IMR-90 (cell line): Measurements from ENCODE around the gene PUDP. TPM values are rescaled to one million over a fixed set of nuclear protein-coding genes. Genes with fewer than 3 reads are reported as not detected.

Experiments
- ATAC-seq: fragments of 200-7000 bp; cut with Tn5 transposase; 2 replicates; pipeline ENCODE4 v1.9.1; 2020; ENCODE audit warnings: low read depth, mild to moderate bottlenecking, moderate library complexity
- BruUV-seq: library from RNA; stranded (reverse); fragments of 400-500 nt; replicated peaks from 2 replicates; lab custom pipeline; 2021; lab: Mats Ljungman, UMichigan
- CTCF ChIA-PET: fragments of 300-600 bp; formaldehyde crosslinking; extraction: SDS; loops from one replicate; lab custom pipeline; 2021; ENCODE audit warnings: antibody characterized with exemption; lab: Yijun Ruan, JAX
- POLR2A ChIA-PET: fragments of 300-600 bp; sonication (Branson Sonifier 250); formaldehyde crosslinking; loops from one replicate; lab custom pipeline; 2022; ENCODE audit warnings: antibody characterized with exemption; ENCODE audit not compliant: unreplicated experiment; lab: Charles Lee
- DNase-seq: peaks from one replicate; pipeline ENCODE4 v3.0.0; 2013
- H2AFZ ChIP-seq: replicated peaks from 2 replicates; pipeline ENCODE3; 2013; ENCODE audit warnings: low read length, mild to moderate bottlenecking; ENCODE audit not compliant: poor library complexity
- H2AK5ac ChIP-seq: 2 replicates; pipeline ENCODE4 v1.6.1; 2013; ENCODE audit warnings: low read depth, low read length, inconsistent platforms
- H2AK9ac ChIP-seq: replicated peaks from 2 replicates; pipeline ENCODE3; 2013; ENCODE audit warnings: mild to moderate bottlenecking, low read depth, low read length, moderate library complexity; ENCODE audit not compliant: poor library complexity
- H2BK120ac ChIP-seq: 2 replicates; pipeline ENCODE4 v1.6.1; 2013; ENCODE audit warnings: low read depth, low read length, inconsistent platforms
- H2BK15ac ChIP-seq: 3 replicates; pipeline ENCODE4 v1.6.1; 2013; ENCODE audit warnings: low read depth, low read length, inconsistent platforms
- H2BK20ac ChIP-seq: 2 replicates; pipeline ENCODE4 v1.6.1; 2013; ENCODE audit warnings: low read depth, mild to moderate bottlenecking, inconsistent platforms, low read length, moderate library complexity
- H2BK5ac ChIP-seq: 2 replicates; pipeline ENCODE4 v1.6.1; 2013; ENCODE audit warnings: mild to moderate bottlenecking, low read depth, low read length, inconsistent platforms; ENCODE audit not compliant: poor library complexity, severe bottlenecking
- H3K14ac ChIP-seq: replicated peaks from 2 replicates; pipeline ENCODE4 v1.6.1; 2013; ENCODE audit warnings: low read depth, low read length, inconsistent platforms
- H3K18ac ChIP-seq: 2 replicates; pipeline ENCODE4 v1.6.1; 2013; ENCODE audit warnings: low read depth, low read length, control low read depth
- H3K23ac ChIP-seq: 2 replicates; pipeline ENCODE4 v1.6.1; 2013; ENCODE audit warnings: low read depth, low read length, inconsistent platforms
- H3K27ac ChIP-seq: 2 replicates; pipeline ENCODE4 v1.5.1; 2013; ENCODE audit warnings: mild to moderate bottlenecking, control low read depth, low read length; ENCODE audit not compliant: insufficient read depth
- H3K27me3 ChIP-seq: 2 replicates; pipeline ENCODE4 v1.6.1; 2013; ENCODE audit warnings: low read length; ENCODE audit not compliant: control insufficient read depth, insufficient read depth
- H3K36me3 ChIP-seq: 2 replicates; pipeline ENCODE4 v1.6.1; 2013; ENCODE audit warnings: low read length, mixed read lengths; ENCODE audit not compliant: control insufficient read depth, insufficient read depth
- H3K4ac ChIP-seq: 2 replicates; pipeline ENCODE4 v1.6.1; 2013; ENCODE audit warnings: low read depth, low read length, inconsistent platforms
- H3K4me1 ChIP-seq: 2 replicates; pipeline ENCODE4 v1.6.1; 2013; ENCODE audit warnings: low read length, mixed read lengths; ENCODE audit not compliant: control insufficient read depth, insufficient read depth
- H3K4me2 ChIP-seq: 2 replicates; pipeline ENCODE4 v1.6.1; 2013; ENCODE audit warnings: low read depth, mild to moderate bottlenecking, control low read depth, low read length, moderate library complexity
- H3K4me3 ChIP-seq: 2 replicates; pipeline ENCODE4 v1.5.1; 2013; ENCODE audit warnings: low read depth, mild to moderate bottlenecking, control low read depth, low read length, moderate library complexity; ENCODE audit not compliant: insufficient read depth
- H3K56ac ChIP-seq: 2 replicates; pipeline ENCODE4 v1.6.1; 2013; ENCODE audit warnings: low read length, inconsistent platforms; ENCODE audit not compliant: insufficient read depth; ENCODE audit errors: extremely low read depth
- H3K79me1 ChIP-seq, 2 experiments: 2 replicates each; pipeline ENCODE4 v1.6.1; 2013; ENCODE audit warnings: low read length in 2 of 2, inconsistent platforms in 1 of 2, low read depth in 1 of 2
- H3K9ac ChIP-seq: 2 replicates; pipeline ENCODE4 v1.6.1; 2013; ENCODE audit warnings: low read depth, low read length, control low read depth
- H3K9me1 ChIP-seq: 2 replicates; pipeline ENCODE4 v1.6.1; 2013; ENCODE audit warnings: low read length, inconsistent platforms; ENCODE audit not compliant: insufficient read depth
- H3K9me3 ChIP-seq: 2 replicates; pipeline ENCODE4 v1.6.1; 2013; ENCODE audit warnings: low read length; ENCODE audit not compliant: control insufficient read depth, insufficient read depth
- H4K20me1 ChIP-seq: 2 replicates; pipeline ENCODE4 v1.6.1; 2013; ENCODE audit warnings: low read length, inconsistent platforms; ENCODE audit not compliant: insufficient read depth
- H4K5ac ChIP-seq: 2 replicates; pipeline ENCODE4 v1.6.1; 2013; ENCODE audit warnings: mild to moderate bottlenecking, low read depth, low read length, control low read depth
- H4K8ac ChIP-seq, 2 experiments: 2 replicates each; pipeline ENCODE4 v1.6.1; 2013; ENCODE audit warnings: low read depth in 2 of 2, low read length in 2 of 2, control low read depth in 1 of 2, inconsistent platforms in 1 of 2
- H4K91ac ChIP-seq: 2 replicates; pipeline ENCODE4 v1.6.1; 2013; ENCODE audit warnings: low read depth, low read length, inconsistent platforms; ENCODE audit not compliant: insufficient read depth
- BHLHE40 ChIP-seq: fragments of 150-350 bp; IDR thresholded peaks from 2 replicates; pipeline ENCODE4 v1.6.1; 2016; ENCODE audit warnings: mild to moderate bottlenecking, low read depth, low read length
- CEBPB ChIP-seq: IDR thresholded peaks from 2 replicates; pipeline ENCODE4 v1.6.1; 2012; ENCODE audit warnings: low read depth, low read length, improper control_type of control experiment
- CHD1 ChIP-seq: IDR thresholded peaks from 2 replicates; pipeline ENCODE4 v1.6.1; 2012; ENCODE audit warnings: low read depth, low read length, improper control_type of control experiment
- FOS ChIP-seq: fragments of 150-350 bp; IDR thresholded peaks from 2 replicates; pipeline ENCODE4 v1.6.1; 2016; ENCODE audit warnings: low read depth, low read length
- MAFK ChIP-seq: IDR thresholded peaks from 2 replicates; pipeline ENCODE4 v1.6.1; 2012; ENCODE audit warnings: low read depth, low read length, improper control_type of control experiment
- MAZ ChIP-seq: IDR thresholded peaks from 2 replicates; pipeline ENCODE4 v1.6.1; 2012; ENCODE audit warnings: low read depth, mild to moderate bottlenecking, low read length, improper control_type of control experiment, moderate library complexity, borderline replicate concordance
- MXI1 ChIP-seq: IDR thresholded peaks from 2 replicates; pipeline ENCODE4 v1.6.1; 2012; ENCODE audit warnings: low read depth, mild to moderate bottlenecking, low read length, moderate library complexity, borderline replicate concordance
- NFE2L2 ChIP-seq: fragments of 150-350 bp; IDR thresholded peaks from 2 replicates; pipeline ENCODE4 v1.6.1; 2016; ENCODE audit warnings: low read depth, mild to moderate bottlenecking, low read length
- POLR2A ChIP-seq: IDR thresholded peaks from 2 replicates; pipeline ENCODE4 v1.6.1; 2012; ENCODE audit warnings: mild to moderate bottlenecking, low read depth, low read length
- RFX5 ChIP-seq: IDR thresholded peaks from 2 replicates; pipeline ENCODE4 v1.8.0; 2012; ENCODE audit warnings: low read depth, mild to moderate bottlenecking, low read length, moderate library complexity
- WGBS, 2 experiments: methylation state at CpG; one replicate each; pipeline versions ENCODE4 v1.1.5 to v1.1.7; 2013; ENCODE audit warnings: missing lambda C conversion rate in 2 of 2; ENCODE audit not compliant: insufficient read length in 1 of 2; ENCODE audit errors: extremely low coverage in 2 of 2; 5-methylcytosine and 5-hydroxymethylcytosine counted together
- dilution Hi-C: fragments of 300-500 bp; cut with HindIII; formaldehyde crosslinking; loops from one replicate; pipeline ENCODE4 v1.14.3; 2018; ENCODE audit warnings: low sequenced_read_pairs; ENCODE audit not compliant: unreplicated experiment
- in situ Hi-C: fragments of 300-500 bp; cut with MboI; formaldehyde crosslinking; loops from 3 replicates; pipeline ENCODE4 v1.14.3; 2019; ENCODE audit warnings: low sequenced_read_pairs, inconsistent platforms, mixed read lengths
- intact Hi-C: fragments of 100-400 bp; cut with micrococcal nuclease; formaldehyde crosslinking; loops from 2 replicates; pipeline ENCODE4 v1.10.0; 2022
- polyA plus RNA-seq, 3 experiments: library from polyadenylated mRNA; depleted of rRNA; stranded (reverse); fragments of >200 nt; gene quantifications; 2 replicates each; pipeline ENCODE4 v1.2.3, GENCODE V29; 2012; ENCODE audit warnings: low replicate concordance in 1 of 3
- total RNA-seq: library from RNA; depleted of rRNA; stranded (reverse); fragments of >200 nt; gene quantifications from 2 replicates; pipeline ENCODE4 v1.2.3, GENCODE V29; 2012
- TF ChIP-seq, protein P1 (sequence below): fragments of 150-350 bp; IDR thresholded peaks from 2 replicates; pipeline ENCODE4 v1.6.1; 2017; ENCODE audit warnings: mild to moderate bottlenecking, antibody characterized with exemption, low read length, low read depth

PUDP gene
- total and polyA plus RNA-seq, 2 of the 4 experiments (the other 2 are of a cell fraction): 22.2 to 28.6 TPM

DNA sequence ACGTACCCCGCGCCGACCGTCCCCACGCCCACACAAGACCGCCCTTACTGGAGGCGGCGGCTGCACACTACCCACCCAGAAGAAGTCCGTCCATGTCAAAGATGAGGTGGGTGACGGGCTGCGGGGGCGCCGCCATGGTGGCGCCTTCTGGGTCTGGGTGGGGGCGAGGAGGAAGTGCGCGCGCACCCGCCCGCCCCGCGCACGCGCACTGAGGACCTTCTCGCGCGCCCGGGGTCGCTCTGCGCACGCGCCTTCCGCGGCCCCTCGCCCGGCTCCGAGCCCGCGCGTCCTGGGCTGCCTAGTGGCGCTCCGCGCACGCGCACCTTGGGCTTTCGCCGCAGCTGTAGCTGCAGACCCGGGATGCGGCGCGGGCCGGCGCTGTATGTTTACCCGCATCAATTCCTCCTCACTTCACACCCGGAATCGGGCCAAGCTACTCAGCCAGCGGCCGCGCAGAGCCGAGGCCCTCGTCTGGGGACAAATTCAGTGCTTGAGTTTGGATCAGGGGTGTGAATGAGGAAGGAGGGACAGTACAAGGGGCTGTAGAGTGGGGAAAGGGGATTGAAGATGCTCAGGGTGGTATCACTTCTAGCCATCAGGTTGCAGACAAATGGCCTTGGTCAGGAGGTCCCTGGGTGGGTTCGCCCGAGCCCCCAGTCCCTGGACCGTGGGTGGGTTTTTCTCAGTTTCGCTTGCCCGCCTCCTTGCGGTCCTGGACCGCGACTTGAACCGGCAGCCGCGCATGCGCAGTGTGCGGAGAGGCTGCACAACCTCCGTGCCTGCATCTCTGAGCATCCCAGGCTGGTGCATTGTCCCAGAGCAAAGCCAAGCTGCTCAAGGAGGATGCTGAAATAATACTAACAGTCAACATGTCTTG, at the start of gene PUDP (continued):
- TF ChIP-seq CHD1: no peak
- TF ChIP-seq FOS: no peak
- TF ChIP-seq, protein P1, sequence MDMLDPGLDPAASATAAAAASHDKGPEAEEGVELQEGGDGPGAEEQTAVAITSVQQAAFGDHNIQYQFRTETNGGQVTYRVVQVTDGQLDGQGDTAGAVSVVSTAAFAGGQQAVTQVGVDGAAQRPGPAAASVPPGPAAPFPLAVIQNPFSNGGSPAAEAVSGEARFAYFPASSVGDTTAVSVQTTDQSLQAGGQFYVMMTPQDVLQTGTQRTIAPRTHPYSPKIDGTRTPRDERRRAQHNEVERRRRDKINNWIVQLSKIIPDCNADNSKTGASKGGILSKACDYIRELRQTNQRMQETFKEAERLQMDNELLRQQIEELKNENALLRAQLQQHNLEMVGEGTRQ: no peak
- no peak for TF ChIP-seq MXI1

DNA sequence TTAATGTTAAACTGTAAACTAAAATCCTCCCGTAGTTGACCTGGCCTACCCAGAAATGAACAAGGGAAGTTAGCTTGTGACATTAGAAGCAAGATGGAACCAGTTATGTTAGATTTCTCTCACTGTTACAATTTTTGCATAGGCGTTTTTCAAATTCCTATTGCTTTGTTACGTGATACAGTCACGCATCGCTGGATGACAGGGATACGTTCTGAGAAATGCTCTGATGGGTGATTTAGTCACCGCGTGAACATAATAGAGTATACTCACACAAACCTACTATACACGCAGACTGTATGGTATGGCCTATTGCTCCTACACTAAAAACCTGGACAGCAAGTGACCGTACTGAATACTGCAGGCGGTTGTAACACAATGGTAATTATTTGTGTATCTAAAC, 46.7 kb upstream of the PUDP start:
- no peaks in the 10 kb centered on the region for H3K9me1 ChIP-seq
- TF ChIP-seq MXI1 (no peak), POLR2A (no peak), NFE2L2 (no peak), BHLHE40 (no peak), MAFK (no peak), MAZ (no peak), RFX5 (no peak), CEBPB (no peak)
- TF ChIP-seq, protein P1: no peak
- no peak overlapping the region for H3K56ac ChIP-seq
- H2AK9ac ChIP-seq: no peak overlapping the region
- no peak overlapping the region for H2BK15ac ChIP-seq
- BruUV-seq: no TSS peak
- no peak overlapping the region for H2AK5ac ChIP-seq
- in situ Hi-C loops (no loop called here), intact Hi-C loops (loop anchor here (5.0 kb wide), 1 partner anchor 733 kb away; the partner anchor contains the start of gene PNPLA4), dilution Hi-C loops (no loop called here)
- no peak for ATAC-seq
- H3K27ac ChIP-seq: no peak overlapping the region
- H4K20me1 ChIP-seq: no peaks in the 10 kb centered on the region
- no CpG with 5 or more reads among the region's 11 CpGs for WGBS, 2 experiments
- no peak overlapping the region for H2BK20ac ChIP-seq
- H3K14ac ChIP-seq: no peak overlapping the region
- H3K9me3 ChIP-seq: no peaks in the 10 kb centered on the region
- DNase-seq: no peak
- no peak overlapping the region for H4K8ac ChIP-seq
- no peak overlapping the region for H4K5ac ChIP-seq
- no peaks in the 10 kb centered on the region for H3K36me3 ChIP-seq
- no peak overlapping the region for H3K9ac ChIP-seq
- no peak overlapping the region for H4K91ac ChIP-seq
- H3K27me3 ChIP-seq: no peaks in the 10 kb centered on the region
- H2BK120ac ChIP-seq: no peak overlapping the region
- no peak overlapping the region for H3K4ac ChIP-seq
- H2BK5ac ChIP-seq: no peak overlapping the region
- H3K79me1 ChIP-seq: no peaks in the 10 kb centered on the region
- H3K4me2 ChIP-seq: no peak overlapping the region
- POLR2A ChIA-PET: no interaction called here
- H3K23ac ChIP-seq: no peak overlapping the region
- CTCF ChIA-PET: no interaction called here
- no peak overlapping the region for H2AFZ ChIP-seq
- no peaks in the 10 kb centered on the region for H3K4me1 ChIP-seq
- H3K4me3 ChIP-seq: no peak overlapping the region
- no peak overlapping the region for H3K18ac ChIP-seq
